Left kidney (tissue), 2 donors: ENCODE data around the gene ACKR1. TPM values are rescaled to one million over a fixed set of nuclear protein-coding genes. Genes with fewer than 3 reads are reported as not detected.

ENCODE experiments used
- DNase-seq: peaks from one replicate; pipeline ENCODE4 v3.0.0-alpha.2; 2013
- polyA plus RNA-seq: library from polyadenylated mRNA; unstranded; fragments of 120-200 nt; gene quantifications from one replicate; pipeline ENCODE4 v1.2.1, GENCODE V29; 2013; ENCODE audit not compliant: insufficient read length

The ACKR1 gene
- polyA plus RNA-seq, 1 donor = 0.33 TPM

- DNase-seq = no peak
Observed at GRCh38 chr1:159187647-159188374, 16.9 kb upstream of the ACKR1 start.

DNA sequence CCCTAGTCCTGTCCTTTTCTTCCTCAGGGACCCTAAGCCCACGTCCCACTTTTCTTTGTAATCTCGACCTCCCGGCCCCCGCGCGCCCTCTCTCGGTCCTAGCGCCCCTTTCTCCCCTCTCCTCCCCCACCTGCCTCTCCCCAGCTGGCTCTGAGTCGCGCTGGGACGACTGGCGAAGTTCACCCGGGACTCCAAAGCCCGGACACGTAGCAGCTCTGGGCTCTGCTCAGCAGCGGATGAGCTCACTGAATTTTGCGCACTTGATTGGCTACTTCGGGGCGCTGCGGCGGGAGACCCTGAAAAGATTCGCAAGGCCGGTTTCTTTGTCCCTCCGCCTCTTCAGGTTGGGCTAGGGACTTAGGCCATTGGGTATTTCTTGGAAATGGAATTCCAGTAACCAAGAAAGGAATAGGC, 16.3 kb upstream of the ACKR1 start:
- DNase-seq = peak; percentile 38

GRCh38 chr1:159190441-159190840, 14.2 kb upstream of the ACKR1 start:
- no peak for DNase-seq

GRCh38 chr1:159196543-159196942, 8.1 kb upstream of the ACKR1 start:
- DNase-seq = no peak

DNA sequence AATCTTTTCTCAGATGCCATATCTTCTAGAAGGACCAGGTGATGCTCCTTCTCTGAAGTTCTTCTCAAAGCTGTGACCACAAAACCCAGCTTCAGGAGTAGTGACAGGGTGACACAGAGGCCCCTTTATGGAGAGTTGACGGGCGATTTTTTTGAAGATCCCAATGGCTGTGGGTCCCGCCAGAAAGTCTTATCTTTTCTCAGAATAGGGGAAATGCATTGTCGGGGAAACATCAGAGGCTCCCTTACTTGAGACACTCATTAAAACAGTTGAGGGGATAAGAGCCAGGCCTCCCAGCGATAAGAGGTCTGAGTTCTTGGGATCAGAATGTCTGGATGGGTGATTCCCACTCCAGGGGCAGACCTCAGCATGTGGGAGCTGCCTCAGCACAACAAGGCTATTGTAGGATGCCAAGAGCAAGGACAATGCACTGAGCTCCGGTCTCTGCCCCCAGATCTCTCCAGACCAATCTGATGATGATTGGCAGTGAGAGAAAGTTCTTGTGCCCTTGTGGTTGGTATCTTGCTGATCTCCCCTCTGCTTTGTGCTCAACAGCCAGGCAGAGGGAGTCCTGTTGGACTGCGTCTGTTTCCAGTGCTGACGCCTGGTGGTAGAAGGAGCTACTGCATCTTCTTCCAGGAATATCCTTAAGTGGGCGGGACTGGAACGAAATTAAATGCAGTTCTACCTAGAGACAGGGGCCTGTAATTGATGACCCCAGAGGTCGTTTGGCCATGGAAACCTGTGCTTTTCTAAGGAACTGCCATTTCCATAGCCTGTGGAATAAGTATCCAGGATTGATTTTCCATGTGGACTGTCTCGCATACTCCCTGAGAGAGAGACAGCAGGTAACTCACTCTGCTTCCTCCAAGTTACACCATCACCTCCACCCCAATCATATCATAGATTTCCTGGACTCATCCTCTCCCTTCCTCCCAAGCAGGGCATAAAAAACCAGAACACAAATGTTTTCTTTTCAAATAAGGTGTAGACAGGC, 6.8 kb upstream of the ACKR1 start:
- DNase-seq = peak; percentile 68

- no peak for DNase-seq
Observed at GRCh38 chr1:159199901-159200300, 4.8 kb upstream of the ACKR1 start.

DNA sequence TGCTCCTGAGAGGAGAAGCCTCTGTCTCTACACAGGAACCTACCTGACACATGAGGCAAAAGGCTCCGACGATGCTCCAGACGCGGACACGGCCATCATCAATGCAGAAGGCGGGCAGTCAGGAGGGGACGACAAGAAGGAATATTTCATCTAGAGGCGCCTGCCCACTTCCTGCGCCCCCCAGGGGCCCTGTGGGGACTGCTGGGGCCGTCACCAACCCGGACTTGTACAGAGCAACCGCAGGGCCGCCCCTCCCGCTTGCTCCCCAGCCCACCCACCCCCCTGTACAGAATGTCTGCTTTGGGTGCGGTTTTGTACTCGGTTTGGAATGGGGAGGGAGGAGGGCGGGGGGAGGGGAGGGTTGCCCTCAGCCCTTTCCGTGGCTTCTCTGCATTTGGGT, 3.9 kb upstream of the ACKR1 start:
- DNase-seq = no peak

DNA sequence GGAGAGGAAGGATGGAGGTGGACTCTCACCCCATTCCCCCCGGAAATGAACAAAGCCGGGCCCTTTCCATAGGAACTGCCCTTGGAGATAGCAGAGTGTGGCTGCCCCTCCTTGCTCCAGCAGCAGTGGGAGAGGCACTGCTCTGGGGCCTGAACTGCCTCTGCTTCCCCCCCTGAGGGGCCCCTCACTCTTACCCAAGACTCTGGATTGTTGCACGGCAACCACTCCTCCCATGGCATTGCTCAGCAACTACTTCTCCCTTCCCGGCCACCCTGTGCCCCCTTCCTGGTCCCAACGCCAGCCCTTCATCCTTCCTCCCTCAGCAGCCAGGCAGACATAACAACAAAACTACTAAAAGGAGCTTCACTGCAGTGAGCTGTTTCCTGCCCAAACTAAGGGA, 3.0 kb upstream of the ACKR1 start:
- DNase-seq = no peak

- DNase-seq = no peak
Observed at GRCh38 chr1:159203610-159204009, 1.1 kb upstream of the ACKR1 start.

- no peak for DNase-seq
Observed at GRCh38 chr1:159205225-159205624, 550 bp downstream of the ACKR1 start.

GRCh38 chr1:159206110-159206509, 1.4 kb downstream of the ACKR1 start:
- DNase-seq = no peak

- no peak for DNase-seq
Observed at GRCh38 chr1:159207080-159207479, 2.4 kb downstream of the ACKR1 start.

GRCh38 chr1:159207774-159208173, 3.1 kb downstream of the ACKR1 start:
- DNase-seq = no peak

GRCh38 chr1:159208175-159208825, 3.6 kb downstream of the ACKR1 start:
- no peak for DNase-seq

DNA sequence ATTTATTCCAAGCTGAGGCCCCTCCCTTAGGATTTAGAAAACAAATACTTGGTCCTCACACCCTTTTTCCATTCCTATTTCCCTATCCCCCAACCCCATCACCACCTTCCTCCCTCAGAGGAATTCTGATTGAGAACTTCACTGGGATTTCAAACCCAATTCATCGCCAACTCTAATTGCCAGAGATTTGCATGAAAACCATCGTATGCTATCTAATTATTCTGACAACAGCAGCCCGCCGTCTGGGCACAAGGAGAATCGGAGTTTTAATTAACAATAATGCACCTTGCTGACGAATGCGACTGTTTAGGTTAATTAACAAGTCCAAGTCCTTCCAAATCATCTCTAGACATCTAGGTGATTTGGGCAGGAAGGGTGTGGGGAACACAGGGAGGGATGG, 4.4 kb downstream of the ACKR1 start:
- no peak for DNase-seq

- no peak for DNase-seq
Observed at GRCh38 chr1:159211331-159212136, 6.9 kb downstream of the ACKR1 start.

DNA sequence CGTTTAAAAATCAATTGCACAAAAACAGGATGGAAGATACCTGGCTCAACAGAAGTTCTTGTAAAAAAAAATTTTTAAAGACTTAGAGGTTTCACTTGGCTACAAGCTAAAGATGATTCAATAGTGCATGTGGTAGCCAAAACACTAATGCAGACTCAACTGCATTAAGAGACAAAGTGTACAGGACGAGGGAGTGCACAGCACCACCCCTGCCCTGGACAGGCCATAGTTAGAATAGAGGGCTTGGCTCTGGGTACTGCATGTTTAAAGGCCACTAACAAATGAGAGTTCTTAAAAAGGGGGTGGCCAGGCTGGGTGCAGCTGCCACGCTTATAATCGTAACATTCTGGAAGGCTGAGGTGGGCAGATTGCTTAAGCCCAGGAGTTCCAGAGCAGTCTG, 7.9 kb downstream of the ACKR1 start:
- DNase-seq = no peak

DNA sequence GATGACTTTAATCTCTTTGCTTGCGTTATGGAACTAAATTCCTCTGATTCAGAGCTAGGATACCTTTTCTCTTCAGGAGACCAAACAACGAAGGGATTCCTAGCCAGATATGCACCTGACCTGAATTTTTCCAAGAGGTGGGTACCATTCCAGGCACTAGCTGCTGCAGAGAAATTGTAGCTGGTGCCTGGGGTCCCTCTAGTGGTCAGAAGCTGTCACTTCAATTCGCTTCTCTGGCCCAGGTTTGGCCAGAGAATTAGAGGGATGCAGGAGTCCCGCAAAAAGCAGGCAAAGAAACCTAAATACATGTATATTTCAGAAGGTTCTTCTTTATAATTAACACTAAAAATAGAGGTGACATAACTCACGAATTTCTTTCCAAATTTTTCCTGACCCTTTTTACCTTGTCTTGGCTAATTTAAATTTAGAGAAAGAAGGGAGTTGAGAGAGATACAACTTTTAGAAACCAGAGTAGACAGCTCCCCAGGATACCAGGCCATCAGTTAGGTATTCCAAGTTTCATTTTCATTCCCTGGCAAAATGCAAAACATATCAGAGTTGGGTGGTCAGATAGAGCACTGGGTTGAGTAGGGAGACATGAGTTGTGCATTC, 9.6 kb downstream of the ACKR1 start:
- peak; percentile 32 for DNase-seq

GRCh38 chr1:159218649-159219636, 14.3 kb downstream of the ACKR1 start:
- no peak for DNase-seq
